NCI-H748 treated with DMSO at 0.1 percent for 48 hours (cell line): ENCODE results near the gene CRIP1.

Source experiments
- DNase-seq: peaks from one replicate; lab custom pipeline; 2025; lab: John Stamatoyannopoulos, UW

CRIP1 gene

GRCh38 chr14:105450864-105451720 lies 35.6 kb upstream of the CRIP1 start:
- no peak for DNase-seq

GRCh38 chr14:105452963-105453362 lies 33.7 kb upstream of the CRIP1 start:
- no peak for DNase-seq

- no peak for DNase-seq
These were observed 32.8 kb upstream of the CRIP1 start for GRCh38 chr14:105453847-105454246.

- DNase-seq, result no peak
These were observed 31.5 kb upstream of the CRIP1 start for GRCh38 chr14:105455086-105455640.

- no peak for DNase-seq
These were observed 30.7 kb upstream of the CRIP1 start for GRCh38 chr14:105455766-105456660.

- no peak for DNase-seq
These were observed 29.7 kb upstream of the CRIP1 start for GRCh38 chr14:105456736-105457617.

GRCh38 chr14:105458010-105458409 lies 28.7 kb upstream of the CRIP1 start:
- DNase-seq, result no peak

- no peak for DNase-seq
These were observed 28.1 kb upstream of the CRIP1 start for GRCh38 chr14:105458571-105458970.

GRCh38 chr14:105460116-105460515 lies 26.6 kb upstream of the CRIP1 start:
- DNase-seq, result no peak

GRCh38 chr14:105460616-105461015 lies 26.1 kb upstream of the CRIP1 start:
- no peak for DNase-seq

GRCh38 chr14:105461903-105462302 lies 24.8 kb upstream of the CRIP1 start:
- DNase-seq, result no peak

- no peak for DNase-seq
These were observed 22.2 kb upstream of the CRIP1 start for GRCh38 chr14:105464501-105464900.

GRCh38 chr14:105465209-105466031 lies 21.3 kb upstream of the CRIP1 start:
- DNase-seq, result no peak

GRCh38 chr14:105466531-105467248 lies 20.0 kb upstream of the CRIP1 start:
- no peak for DNase-seq

- no peak for DNase-seq
These were observed 19.3 kb upstream of the CRIP1 start for GRCh38 chr14:105467249-105467941.

- no peak for DNase-seq
These were observed 18.7 kb upstream of the CRIP1 start for GRCh38 chr14:105467942-105468471.

GRCh38 chr14:105468621-105469241 lies 18.0 kb upstream of the CRIP1 start:
- DNase-seq, result no peak

GRCh38 chr14:105469456-105470349 lies 17.0 kb upstream of the CRIP1 start:
- no peak for DNase-seq
